Measurements from ENCODE around the gene CHPT1. TPM values are rescaled to one million over a fixed set of nuclear protein-coding genes. Genes with fewer than 3 reads are reported as not detected.
A peak's percentile ranks its signal among the peaks of the same experiment; 100 is the strongest.

The CHPT1 gene
- total and polyA plus RNA-seq, 2 of the 13 experiments (the other 11 are each of a cell fraction or from before 2014, with no cell fraction given) = 117 to 178 TPM

DNA sequence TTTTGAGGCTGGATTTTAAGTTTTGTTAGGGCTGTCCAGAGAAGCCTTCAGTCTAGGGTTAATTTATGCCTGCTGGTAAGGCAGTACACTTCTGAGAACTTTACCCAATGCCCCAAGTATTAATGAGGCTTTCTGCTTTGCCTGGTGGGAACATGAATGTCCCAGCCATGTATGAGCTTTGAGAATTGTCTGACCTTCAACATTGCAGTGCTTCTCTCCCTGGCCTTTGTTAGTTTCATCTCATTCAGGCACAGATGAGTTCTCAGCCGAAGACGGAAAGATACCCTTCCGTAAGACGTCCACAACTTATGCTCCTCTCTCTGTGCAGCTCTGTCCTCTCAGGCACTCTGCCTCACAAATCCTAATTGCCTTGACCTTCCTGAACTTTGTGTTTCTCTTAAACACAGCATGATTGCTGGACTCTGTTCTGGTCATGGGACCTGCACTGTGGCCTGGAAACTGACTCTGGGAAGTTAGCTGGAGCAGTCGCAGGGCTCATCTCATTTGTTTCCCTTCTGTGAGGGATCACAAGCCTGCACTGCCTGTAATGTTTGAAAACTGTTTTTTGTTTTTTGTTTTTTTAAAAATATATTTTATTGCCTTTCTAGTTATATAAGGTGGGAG is 15.7 kb downstream of the CHPT1 start (continued):
- TF ChIP-seq, protein P1, sequence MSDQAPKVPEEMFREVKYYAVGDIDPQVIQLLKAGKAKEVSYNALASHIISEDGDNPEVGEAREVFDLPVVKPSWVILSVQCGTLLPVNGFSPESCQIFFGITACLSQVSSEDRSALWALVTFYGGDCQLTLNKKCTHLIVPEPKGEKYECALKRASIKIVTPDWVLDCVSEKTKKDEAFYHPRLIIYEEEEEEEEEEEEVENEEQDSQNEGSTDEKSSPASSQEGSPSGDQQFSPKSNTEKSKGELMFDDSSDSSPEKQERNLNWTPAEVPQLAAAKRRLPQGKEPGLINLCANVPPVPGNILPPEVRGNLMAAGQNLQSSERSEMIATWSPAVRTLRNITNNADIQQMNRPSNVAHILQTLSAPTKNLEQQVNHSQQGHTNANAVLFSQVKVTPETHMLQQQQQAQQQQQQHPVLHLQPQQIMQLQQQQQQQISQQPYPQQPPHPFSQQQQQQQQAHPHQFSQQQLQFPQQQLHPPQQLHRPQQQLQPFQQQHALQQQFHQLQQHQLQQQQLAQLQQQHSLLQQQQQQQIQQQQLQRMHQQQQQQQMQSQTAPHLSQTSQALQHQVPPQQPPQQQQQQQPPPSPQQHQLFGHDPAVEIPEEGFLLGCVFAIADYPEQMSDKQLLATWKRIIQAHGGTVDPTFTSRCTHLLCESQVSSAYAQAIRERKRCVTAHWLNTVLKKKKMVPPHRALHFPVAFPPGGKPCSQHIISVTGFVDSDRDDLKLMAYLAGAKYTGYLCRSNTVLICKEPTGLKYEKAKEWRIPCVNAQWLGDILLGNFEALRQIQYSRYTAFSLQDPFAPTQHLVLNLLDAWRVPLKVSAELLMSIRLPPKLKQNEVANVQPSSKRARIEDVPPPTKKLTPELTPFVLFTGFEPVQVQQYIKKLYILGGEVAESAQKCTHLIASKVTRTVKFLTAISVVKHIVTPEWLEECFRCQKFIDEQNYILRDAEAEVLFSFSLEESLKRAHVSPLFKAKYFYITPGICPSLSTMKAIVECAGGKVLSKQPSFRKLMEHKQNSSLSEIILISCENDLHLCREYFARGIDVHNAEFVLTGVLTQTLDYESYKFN (CRISPR knock-in tag; conservative IDR thresholded peaks at IDR 0.05) = peak; percentile 91
- TF ChIP-seq, protein P2, sequence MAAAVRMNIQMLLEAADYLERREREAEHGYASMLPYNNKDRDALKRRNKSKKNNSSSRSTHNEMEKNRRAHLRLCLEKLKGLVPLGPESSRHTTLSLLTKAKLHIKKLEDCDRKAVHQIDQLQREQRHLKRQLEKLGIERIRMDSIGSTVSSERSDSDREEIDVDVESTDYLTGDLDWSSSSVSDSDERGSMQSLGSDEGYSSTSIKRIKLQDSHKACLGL (CRISPR knock-in tag; IDR thresholded peaks at IDR 0.05) = no peak
- TF ChIP-seq HMG20A (CRISPR knock-in tag; IDR thresholded peaks at IDR 0.05; ENCODE audit: borderline replicate concordance) = peak; percentile 88; the same call in 1 of the 2 replicates
- TF ChIP-seq, protein P3, sequence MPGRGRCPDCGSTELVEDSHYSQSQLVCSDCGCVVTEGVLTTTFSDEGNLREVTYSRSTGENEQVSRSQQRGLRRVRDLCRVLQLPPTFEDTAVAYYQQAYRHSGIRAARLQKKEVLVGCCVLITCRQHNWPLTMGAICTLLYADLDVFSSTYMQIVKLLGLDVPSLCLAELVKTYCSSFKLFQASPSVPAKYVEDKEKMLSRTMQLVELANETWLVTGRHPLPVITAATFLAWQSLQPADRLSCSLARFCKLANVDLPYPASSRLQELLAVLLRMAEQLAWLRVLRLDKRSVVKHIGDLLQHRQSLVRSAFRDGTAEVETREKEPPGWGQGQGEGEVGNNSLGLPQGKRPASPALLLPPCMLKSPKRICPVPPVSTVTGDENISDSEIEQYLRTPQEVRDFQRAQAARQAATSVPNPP (CRISPR knock-in tag; IDR thresholded peaks at IDR 0.05) = no peak
- no peak for TF ChIP-seq ZNF672 (CRISPR knock-in tag; IDR thresholded peaks at IDR 0.05)
- TF ChIP-seq GTF2F1 (IDR thresholded peaks at IDR 0.05; ENCODE audit: low read length) = no peak
- no peak for TF ChIP-seq NBN (conservative IDR thresholded peaks at IDR 0.05)
- no peak for TF ChIP-seq JARID2 (CRISPR knock-in tag; IDR thresholded peaks at IDR 0.05; ENCODE audit: insufficient replicate concordance)
